HG03378 (cell line): Measurements from ENCODE around the gene RPL26.

Source experiments
- ATAC-seq: cut with Tn5 transposase; IDR thresholded peaks from one replicate; pipeline ENCODE4 v1.9.1; 2021; ENCODE audit warnings: mild to moderate bottlenecking, moderate library complexity; ENCODE audit not compliant: unreplicated experiment

The RPL26 gene

DNA sequence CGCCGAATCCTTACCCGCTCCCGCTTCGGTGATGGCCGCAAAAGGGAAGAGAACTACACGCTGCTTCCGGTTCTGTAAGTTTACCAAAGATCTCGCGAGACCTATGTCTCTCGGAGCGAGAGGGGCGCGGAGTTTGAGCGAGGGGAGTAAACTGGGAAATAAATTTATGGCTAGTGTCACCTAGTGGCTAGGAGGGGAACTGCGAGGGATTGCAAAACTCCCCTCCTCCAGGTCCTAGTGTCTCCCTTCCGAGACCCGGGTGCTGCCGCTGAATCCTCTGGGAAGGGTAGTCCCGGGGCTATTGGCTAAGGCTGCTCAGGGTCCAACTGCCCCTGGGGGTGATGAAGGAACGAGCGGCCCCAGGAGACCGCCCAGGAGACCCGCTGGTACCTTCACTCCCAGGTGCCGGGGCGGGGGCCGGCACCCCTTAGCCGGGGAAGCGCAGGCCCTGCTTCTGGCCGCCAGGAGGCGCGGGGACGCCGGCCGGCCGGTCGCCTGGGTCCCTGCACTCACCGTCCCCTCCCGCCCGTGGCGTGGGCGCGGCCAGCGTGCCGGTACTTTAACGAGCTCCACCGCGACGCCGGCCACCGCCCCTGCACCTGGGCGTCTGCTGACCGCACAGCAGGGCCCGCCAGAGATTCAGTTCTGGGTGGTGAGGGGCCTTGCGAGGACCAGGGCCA is at the start of gene RPL26:
RPL26 (minus strand) TSS at position 51 of the 680 bp plus-strand sequence. CDS start 883 bp downstream, outside the sequence.
- ATAC-seq: peak; percentile 93

DNA sequence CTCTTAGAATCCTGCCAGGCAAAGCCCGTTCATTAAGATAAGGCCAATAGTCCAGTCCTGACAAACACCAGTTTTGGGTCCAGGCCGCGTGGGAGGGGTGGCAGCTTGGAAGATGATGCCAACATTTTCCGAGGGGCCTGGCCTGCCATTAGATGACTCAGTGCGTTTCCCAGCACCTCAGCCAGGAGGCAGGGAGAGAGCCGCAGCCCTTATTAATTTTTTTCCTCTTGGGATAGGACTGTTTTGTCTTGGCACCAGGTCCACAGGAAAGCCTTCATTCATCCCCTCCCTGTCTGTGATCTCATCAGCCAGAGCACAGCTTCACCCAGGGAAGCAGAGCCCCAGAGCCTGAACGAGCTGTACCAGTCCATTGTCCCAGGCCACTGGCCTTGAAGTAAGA is 48.0 kb upstream of the RPL26 start:
- no peak for ATAC-seq

DNA sequence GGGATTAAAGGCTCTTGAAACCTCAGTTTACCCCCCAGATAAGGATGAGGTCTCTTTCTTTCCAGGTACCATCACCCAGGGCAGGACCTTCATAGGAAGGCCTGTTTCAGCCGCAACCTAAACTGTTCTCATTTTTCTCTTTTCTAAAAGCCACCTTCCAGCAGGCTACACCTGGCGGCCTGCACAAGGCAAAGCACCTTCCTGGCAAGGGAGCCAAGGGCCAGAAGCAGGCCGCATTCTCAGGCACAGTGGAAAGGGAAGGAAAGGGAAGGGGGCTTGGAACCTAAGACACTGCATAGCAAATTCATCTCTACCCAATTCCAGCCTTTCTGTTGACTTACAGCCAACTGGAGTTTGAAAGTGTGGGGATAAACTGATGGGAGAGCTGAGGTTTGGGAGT is 43.8 kb upstream of the RPL26 start:
- no peak for ATAC-seq

GRCh38 chr17:8426094-8426720 is 43.2 kb upstream of the RPL26 start:
- ATAC-seq: no peak

DNA sequence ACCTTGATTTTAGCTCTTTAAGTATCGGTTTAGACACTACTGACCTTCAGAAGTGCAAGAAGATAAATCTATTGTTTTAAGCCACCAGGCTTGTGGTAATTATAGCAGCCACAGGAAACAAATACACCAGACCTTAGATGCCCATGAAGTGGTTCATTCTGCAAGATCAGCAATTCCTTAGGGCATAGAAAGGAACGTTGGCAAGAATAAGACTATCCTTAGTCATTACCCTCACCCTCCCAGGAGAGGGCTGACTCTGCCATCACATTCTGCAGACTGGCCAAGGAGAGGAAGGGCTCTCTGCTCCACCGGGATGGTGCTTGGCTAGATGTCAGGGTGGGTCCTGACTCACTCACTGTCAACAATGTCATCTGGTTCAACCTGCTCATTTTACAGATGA is 38.6 kb upstream of the RPL26 start:
- ATAC-seq: no peak

DNA sequence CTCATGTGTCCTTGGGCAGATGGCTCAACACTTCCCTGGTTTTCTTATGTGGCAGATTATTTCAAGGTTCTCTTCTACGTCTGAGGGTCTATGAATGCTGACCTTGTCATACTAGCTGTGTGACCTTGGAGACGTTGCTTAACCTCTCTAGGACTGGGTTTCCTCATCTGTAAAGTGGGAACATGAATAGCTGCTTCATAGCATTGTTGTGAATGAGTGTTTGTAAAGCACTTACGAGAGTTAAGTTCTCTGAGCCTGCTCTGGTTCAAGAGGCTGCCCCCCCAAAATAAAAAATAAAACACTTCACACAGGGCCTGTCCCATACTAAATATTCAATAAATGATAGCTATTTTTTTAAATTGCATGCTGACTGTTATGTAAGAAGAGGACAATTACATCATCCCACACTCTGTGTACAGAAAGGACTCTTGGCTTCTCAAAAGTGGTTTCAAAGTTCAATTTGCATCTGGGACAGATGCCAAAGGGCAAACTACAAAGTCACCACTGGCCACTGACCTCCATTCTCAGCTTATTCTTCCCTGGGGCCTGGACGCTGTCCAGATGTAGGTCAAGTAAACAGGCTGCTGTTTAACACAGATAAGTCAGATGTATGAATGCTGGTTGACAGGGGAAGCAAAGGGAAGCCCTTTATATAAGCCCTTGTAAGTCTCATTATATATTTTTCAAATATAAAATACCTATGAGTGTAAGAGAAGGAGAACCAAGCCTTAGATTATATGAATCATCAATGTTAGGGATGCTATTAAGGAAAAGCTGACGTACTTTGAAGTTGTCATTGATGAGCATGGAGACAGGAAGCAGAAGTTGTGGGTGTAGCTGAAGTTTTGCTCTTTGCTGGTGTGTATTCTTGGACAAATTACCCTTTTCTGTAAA is 37.3 kb upstream of the RPL26 start:
- ATAC-seq: no peak

DNA sequence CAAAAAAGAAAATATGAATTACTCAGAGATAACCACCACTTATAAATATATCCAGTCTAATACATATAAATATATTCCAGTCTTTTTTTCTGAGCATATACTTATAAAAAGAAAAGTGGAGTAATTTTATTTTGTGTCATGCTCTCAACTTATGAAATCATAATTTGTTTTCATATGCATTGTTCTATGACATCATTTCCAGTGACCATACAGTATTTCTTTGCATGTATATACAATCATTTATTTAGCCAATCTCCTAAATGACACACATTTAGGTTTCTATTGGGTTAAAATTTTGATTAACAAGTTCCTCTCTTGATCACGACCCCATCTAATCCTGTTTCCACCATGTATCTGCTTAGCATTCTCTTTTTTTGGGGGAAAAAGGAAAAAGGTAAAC is 36.3 kb upstream of the RPL26 start:
- no peak for ATAC-seq

- no peak for ATAC-seq
Measured at GRCh38 chr17:8418471-8418870, 35.5 kb upstream of the RPL26 start.

DNA sequence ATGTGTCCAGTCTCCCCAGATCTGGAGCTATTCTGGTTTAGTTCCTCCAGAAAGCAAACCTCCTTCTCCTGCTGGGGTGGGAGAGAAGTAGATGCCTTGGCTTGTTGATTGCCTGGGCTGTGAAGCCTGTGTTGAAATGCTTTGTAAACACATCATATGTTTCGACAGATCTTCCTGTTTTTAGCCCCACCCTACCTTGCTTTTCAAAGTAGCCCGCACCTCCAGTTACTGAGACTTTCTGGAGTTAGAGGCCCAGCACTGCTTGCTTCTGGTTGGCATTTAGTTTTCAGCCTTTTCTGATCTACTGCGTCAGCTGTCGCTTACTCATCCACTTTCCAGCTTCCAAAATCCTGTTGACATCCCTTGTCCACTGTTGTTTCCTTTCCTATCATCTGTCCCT is 34.8 kb upstream of the RPL26 start:
- ATAC-seq: no peak

- no peak for ATAC-seq
Measured at GRCh38 chr17:8413938-8414337, 30.9 kb upstream of the RPL26 start.

DNA sequence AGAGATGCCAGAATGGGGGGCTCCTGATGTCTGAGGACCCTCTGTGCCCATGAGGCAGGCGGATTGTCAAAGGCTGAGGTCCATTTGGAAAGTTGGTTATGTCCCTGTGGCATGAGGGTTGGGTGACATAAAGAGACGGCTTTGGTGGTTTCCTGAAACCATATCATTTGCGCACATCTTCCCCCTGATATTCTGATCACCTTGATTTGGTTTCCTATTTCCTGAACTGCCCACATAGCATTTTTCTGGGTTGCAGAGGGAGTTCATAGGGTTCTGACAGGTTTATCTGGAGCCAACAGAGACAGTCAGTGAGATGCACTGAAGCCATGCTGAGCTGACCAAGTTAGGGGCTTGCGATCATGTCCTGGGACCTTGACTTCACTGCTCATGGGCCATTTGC is 30.3 kb upstream of the RPL26 start:
- no peak for ATAC-seq

GRCh38 chr17:8412089-8412488 is 29.1 kb upstream of the RPL26 start:
- no peak for ATAC-seq

- ATAC-seq: no peak
Measured at GRCh38 chr17:8410883-8411238, 27.9 kb upstream of the RPL26 start.

DNA sequence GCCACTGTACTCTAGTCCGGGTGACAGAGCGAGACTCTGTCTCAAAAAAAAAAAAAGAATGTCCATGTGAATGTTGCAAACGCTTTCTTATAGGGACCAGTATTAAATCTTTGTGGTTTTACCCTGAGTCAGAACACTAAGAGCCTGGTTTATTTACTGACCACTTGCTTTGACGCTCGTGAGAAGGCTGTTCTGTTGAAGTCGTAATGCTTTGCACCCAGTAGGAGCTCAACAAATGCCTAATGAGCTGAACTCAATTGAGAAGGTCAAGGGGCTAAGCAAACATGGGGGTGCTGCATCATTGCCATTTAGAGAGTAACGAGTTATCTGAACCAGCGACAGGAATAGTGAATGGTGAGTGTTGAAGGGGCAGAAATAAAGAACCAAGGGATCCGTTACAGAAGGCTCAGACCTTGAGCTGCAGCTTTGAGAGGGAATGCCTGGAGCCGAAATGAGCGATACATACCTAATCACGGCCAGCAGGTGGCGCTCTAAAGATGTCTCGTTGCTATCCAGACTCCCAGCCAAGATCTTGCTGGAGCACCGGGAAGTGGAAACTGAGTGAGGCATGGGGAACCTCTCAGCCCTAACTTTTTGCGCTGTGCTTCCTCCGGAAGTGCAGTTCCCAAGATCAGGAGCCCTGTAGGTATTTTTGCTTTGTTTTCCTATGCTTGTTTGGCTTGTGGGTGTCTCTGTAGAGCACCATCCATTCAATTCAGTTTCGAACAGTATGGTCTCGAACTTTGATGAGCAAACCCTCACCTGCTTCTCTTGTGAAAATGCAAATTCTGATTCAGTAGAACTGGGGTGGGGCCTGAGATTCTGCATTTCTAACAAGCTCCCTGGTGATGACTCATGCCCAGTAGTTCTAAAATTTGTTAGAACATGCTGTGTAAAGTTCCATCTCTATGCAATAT is 27.2 kb upstream of the RPL26 start:
- no peak for ATAC-seq

GRCh38 chr17:8408371-8408770 is 25.4 kb upstream of the RPL26 start:
- no peak for ATAC-seq

DNA sequence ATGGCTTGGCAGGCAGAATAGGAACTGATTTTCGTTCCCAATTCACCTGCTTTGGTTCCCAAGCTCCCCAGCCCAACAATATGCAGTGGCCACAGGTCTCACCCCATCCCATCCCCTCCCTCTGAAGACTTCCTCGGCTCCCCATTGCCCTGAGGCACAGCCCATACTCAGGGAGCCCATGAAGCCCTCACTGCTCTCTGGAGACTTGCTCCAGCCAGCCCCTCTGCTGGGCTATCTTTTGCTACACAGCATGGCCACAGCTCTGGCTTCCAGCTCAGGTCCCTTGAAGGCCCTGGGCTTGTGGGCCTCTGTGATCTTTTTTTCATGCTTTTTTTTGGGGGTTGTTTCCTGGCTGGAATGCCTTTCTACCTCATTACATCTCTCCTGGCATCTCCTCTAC is 23.2 kb upstream of the RPL26 start:
- no peak for ATAC-seq

GRCh38 chr17:8405499-8406016 is 22.6 kb upstream of the RPL26 start:
- ATAC-seq: no peak

DNA sequence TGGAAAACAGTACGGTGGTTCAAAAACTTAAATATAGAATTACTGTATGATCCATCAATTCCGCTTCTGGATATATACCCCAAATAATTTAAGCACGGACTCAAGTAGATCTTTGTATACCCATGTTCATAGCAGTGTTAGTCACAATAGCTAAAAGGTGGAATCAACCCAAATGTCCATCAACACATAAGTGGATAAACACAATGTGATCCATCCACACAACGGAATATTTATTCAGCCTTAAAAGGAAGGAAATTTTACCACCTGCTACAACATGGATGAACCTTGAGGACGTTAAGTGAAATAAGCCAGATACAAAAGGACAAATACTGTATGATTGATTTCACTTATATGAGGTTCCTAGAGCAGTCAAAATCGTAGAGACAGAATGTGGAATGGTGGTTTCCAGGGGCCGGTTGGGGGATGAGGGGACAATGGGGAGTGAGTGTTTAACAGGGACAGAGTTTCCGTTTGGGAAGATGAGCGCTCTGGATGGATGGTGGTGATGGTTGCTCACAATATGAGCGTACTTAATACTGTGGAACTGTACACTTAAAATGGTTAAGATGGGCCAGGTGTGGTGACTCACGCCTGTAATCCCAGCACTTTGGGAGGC is 20.0 kb upstream of the RPL26 start:
- no peak for ATAC-seq

GRCh38 chr17:8401107-8401506 is 18.1 kb upstream of the RPL26 start:
- ATAC-seq: no peak

DNA sequence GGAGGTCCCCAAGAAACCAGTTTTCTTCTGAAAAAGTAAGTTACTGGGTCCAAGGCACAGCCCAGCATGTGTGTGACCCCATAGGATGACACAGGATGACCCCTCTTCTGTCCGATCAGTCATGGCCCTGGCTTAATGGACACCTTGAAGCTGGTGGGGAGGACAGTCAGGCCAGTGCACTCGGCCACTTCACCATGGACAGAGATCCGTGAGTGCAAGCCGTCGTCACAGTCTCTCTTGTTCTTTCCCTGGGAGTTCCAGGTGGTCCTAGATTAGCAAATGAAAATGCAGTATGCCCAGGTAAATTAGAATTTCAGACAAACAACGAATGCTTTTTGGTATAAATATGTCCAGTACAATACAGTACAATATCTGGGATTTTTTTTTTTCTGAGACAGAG is 16.0 kb upstream of the RPL26 start:
- no peak for ATAC-seq
